Measurements from ENCODE around the gene OR52H1.
"Not testable (repeated sequence)": the region's sequence is repeated elsewhere in the genome, so short reads cannot be mapped to it uniquely, and the experiment has no call there.

OR52H1 gene

DNA sequence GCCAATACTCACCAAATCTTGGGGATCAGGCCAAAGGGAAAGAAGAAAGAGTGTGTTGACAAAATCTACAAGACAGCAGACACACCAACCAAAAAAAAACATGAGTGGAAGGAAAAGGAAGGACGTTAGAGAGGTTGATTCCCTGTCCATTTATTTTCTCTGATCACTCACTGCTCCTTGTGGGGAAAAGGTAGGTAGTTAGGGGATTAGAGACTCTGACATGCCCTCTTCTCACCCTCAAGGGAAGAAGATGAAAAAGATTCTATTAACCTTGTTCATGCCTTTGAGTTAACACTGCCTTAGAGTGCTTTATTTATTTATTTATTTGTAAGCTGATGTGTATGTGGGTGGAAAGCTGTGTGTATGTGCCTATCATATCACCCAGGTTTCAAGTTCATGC, at the start of gene OR52H1:
Gene OR52H1 (minus strand): TSS at position 101 of the 400 bp plus-strand sequence. CDS start 3,035 bp downstream, outside the sequence.
- DNase-seq = no peak

DNA sequence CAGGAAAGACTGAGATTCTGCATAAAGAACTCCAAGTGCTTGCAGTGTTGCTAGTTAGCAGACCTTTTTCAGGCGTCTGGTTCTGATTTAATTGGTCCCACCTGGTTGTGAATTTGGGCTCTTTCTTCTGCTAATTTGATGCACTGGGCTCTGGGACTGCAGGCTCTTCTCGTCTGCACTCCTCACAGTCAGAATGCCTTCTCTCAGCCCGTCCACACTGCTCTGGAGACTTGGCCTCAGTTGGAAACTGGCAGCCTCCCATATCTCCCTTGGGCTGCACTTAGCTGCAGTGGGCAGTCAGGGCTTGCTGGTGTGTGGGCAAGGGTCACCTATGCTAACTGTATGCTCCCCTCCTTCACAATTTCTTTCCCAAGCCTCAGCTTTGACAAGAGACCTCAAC, 49.6 kb upstream of the OR52H1 start:
- no peak for DNase-seq

DNA sequence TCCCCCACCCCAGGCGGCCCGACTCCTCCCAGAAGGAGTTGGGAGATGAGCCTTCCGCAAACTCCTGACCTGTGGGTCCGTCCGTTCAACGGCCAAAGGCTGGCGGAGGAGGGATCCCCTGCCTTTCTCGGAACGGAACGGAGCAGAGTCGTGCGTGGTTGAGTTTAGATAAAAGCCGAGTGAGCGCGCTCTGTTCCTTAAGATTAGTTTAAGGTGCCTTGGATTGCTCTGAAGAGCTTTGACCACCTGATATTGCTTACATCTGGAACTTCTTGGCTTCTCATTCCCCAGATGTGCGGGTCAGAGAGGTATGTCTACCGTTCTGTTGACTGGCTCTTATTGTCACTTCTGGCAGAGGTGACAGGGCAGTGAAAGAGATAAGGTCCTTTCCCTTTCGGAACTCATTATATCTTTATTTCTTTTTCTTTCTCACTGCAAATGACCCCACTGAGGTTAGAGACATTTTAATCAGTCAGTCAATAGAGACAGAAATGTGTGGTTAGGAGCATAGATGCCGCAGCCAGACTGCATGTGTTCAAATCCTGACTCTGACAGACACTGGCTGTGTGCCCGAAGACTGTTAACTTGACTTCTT, 48.4 kb upstream of the OR52H1 start, which contains the start of gene TRIM6:
Gene TRIM6 (plus strand): TSS at position 31 of the 595 bp plus-strand sequence. CDS start 261 bp downstream, at position 292.
- DNase-seq = peak; percentile 76

DNA sequence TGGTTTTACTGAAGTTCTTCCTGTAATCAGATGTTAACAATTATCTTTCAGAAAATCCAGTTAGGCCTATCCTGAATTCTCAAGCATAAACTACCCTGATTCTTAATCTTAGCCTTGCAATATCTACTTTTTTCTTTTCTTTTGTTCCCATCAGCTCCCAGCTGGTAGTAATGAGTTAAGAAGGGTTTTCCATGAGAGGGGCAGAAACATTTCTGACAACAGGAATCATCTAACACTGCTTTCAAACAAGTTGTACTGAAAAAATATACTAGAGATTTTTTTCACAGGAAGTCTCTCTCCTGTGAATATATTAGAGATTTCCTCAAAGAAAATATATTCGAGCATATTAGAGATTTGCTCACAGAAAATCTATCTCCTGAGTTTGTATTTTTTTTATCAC, 44.8 kb upstream of the OR52H1 start:
- no peak for DNase-seq

DNA sequence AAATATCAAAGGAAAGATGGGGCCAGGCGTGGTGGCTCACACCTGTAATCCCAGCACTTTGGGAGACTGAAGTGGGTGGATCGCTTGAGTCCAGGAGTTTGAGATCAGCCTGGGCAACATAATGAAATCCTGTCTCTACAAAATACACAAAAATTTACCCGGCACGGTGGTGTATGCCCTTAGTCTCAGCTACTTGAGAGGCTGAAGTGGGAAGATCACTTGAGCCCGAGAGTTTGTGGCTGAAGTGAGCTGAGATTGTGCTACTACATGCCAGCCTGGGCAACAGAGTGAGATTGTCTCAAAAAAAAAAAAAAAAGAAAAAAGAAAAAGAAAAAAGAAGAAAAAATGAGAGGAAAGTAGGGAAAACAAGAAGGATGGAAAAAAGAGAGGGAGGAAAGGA, 44.3 kb upstream of the OR52H1 start:
- no peak for DNase-seq

DNA sequence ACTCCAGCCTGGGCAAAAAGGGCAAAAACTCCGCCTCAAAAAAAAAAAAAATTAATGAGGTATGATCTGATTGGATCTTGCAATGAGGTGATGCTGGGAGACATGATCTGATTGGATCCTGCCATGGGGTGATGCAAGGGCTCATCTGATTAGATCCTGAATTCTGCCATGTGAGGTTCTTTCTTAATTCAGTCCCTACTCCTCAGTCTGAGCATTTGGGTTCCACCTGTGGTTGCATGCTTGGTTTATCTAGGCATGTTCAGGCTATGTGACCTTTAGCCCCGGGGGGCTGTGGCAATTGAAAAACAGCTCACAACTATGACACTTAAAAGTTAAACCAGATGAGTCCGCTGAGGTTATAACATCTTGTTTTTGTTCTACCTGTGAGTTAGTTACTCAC, 43.3 kb upstream of the OR52H1 start:
- no peak for DNase-seq

DNA sequence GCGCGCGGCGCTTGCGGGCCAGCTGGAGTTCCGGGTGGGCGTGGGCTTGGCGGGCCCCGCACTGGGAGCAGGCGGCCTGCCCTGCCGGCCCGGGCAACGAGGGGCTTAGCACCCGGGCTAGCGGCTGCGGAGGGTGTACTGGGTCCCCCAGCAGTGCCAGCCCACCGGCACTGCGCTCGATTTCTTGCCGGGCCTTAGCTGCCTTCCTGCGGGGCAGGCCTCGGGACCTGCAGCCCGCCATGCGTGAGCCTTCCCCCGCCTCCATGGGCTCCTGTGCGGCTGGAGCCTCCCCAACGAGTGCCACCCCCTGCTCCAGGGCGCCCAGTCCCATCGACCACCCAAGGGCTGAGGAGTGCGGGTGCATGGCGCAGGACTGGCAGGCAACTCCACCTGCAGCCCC, 41.6 kb upstream of the OR52H1 start:
- DNase-seq = not testable (repeated sequence)

DNA sequence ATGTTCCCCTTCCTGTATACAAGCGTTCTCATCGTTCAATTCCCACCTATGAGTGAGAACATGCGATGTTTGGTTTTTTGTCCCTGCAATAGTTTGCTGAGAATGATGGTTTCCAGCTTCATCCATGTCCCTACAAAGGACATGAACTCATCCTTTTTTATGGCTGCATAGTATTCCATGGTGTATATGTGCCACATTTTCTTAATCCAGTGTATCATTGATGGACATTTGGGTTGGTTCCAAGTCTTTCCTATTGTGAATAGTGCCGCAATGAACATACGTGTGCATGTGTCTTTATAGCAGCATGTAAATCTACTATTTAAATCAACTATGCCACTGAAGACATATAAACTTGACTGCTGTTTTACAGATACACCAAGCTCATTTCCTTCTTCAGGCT, 36.1 kb upstream of the OR52H1 start:
- not testable (repeated sequence) for DNase-seq

DNA sequence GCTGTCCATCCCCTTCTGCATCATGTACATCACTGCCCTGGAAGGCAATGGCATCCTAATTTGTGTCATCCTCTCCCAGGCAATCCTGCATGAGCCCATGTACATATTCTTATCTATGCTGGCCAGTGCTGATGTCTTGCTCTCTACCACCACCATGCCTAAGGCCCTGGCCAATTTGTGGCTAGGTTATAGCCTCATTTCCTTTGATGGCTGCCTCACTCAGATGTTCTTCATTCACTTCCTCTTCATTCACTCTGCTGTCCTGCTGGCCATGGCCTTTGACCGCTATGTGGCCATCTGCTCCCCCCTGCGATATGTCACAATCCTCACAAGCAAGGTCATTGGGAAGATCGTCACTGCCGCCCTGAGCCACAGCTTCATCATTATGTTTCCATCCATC, 32.7 kb upstream of the OR52H1 start:
- no peak for DNase-seq

DNA sequence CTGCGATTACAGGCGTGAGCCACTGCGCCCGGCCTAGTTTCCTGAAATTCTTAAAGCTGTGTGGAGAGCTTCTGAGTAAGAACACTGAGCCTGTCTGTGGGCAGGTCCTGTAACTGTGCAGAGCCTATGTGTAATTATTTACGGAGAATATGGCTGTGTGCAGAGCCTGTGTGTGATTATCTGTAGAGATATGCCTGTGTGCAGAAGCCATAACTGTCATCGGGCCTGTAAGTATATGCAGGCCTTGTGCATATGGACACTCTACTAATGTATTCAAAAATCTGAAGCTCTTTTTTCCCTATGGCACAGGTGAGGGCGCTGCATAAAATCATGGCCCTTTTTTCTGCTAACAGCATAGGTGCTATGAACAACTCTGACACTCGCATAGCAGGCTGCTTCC, 32.2 kb upstream of the OR52H1 start, which contains the start of gene OR52B6:
Gene OR52B6 (plus strand): TSS at position 301 of the 400 bp plus-strand sequence. CDS start 0 bp downstream, at position 301.
- no peak for DNase-seq

DNA sequence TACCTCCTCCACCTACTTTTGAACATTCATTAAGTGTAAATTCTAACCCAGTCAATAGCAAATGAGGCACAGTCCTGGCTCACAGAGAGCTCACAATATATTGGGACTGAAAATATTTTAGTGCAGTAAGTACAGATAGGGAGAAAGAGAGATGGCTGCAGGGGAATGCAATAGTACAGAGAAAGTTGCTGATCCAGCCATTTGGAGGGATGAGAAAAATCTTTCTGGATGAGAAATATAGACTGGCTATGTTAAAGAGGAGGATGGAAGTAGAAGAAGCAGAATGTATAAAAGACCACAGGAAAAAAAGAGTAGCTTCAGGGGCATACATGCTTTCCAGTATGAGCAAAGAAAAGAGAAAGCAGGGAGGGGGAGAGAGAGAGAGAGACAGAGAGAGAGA, 28.8 kb upstream of the OR52H1 start:
- no peak for DNase-seq

DNA sequence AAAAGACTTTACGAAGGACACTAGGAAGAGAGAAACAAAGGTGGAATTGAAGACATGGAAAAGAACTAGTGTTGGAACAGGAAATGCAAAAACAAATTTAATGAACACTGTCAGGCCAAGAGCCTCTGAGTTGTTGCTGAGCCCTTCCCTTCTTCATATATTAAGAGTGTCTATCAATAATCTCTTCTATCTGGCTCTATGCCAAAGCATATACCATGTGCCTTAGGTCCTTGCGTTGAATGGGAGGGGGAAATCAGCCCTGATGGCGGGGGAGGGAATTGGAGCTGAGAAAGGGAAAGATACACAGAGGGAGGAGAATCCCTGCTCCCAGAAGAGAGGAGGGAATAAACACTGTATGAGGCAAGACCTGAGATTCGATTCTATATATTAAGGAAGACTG, 26.8 kb upstream of the OR52H1 start:
- DNase-seq = no peak

DNA sequence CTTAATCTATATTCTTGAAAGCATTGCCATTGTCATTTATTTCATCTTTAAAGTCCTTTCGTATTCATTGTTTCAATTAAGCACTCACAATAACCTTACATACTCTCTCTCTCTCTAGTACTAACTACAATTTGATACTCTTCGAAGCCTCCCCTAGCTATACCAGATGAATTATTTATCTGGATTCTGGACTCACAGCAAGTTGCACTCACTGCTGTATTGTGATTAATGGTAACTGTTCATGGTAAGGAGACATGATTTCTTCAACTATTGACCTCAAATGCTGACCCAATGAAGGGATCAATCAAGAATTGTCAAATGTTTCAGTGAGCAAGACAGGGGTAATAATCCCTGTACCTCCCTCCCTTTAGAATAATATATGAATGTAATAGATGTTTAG, 26.3 kb upstream of the OR52H1 start:
- DNase-seq = no peak

DNA sequence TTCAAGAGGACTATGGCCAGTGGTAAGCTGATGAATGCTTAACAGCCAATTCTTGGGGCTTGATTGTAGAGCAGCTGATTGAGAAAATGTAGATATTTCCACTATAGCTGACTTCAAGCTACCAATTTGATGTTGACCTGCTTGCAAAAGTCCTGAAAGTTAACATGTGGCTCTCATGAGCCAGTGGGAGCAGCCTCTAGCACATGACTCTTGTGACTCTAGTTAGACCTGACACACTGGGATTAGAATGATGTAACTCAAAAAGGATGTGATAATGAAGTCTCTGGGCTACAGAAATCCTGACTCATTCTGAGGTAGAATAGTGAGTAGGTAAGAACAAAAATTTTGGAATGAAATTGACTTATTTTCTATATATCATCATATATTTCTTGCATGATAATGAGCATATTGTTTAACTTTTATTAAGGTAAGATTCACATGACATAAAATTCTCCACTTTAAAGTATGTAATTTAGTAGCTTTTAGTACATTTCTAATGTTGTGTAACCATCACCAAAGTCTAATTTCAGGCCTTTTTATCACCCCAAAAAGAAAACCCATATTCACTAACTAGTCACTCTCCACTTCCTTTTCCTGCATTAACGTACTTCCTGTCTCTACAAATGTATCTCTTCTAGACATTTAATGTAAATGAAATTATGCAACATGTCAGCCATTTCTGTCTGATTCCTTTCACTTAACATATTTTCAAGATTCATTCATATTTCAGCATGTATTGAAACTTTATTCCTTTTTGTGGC, 16.1 kb upstream of the OR52H1 start:
- no peak for DNase-seq

DNA sequence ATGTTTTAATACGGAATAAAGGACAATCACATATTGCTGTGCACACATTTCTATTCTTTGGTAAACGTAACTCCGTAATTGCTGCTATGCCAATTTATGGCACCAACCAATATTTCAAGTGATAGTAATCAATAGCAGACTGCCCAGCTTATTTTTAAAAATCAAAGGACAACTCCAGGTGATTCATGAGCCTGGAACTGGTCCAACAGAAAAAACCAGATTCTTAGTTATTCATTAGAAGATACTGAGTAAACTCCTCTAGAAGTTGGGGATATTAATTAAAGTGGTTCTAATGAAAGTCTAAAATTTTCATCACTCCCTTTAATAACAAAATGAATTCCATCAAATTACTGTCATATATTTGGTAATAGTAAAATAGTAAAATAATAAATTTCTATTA, 9.4 kb upstream of the OR52H1 start:
- no peak for DNase-seq

DNA sequence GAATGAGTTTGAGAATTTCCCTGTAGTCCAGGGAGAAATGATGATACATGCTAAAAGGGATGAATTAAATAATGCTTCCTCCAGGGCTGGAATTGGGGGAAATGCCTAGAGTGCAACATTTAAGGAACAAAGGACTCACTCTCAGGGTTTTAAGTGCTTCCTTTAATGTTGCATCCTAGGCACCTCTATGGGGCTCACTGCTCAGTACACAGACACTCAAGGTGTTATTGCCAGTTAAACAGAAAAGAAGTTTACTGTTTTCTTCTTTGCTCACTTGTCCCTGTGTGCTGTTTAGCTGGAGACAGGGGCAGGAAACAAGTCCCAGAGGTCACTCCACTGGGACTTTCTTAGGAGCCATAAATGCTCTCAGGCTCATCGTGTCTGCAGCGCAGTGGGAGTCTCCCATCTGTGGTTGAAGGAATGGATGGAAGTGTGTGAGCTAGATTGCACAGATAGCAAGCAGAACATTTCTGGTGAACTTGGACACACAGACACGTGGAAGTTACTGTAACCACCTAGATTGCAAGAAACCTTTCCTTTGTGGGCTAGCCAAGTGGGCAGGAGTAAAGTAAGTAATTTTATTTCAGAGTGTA, 8.4 kb upstream of the OR52H1 start:
- DNase-seq = no peak

DNA sequence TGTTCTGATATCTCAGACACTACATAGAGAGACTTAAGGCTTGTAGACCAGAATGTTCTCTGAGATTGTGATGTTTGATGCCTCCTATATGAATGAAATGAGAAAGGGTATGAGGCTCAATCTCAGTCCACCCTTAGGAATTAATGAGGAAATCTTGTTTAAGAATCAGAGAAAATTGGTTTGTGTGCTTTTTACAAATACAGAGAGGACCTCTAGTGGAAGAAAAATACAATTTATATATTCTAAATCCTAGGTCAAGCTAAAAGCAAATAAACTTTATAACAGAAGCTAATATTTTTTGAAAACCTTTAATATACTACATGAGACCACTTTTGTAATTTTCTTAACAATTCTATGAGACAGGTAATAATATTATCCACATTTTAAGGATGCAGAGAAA, 5.0 kb upstream of the OR52H1 start:
- DNase-seq = no peak

DNA sequence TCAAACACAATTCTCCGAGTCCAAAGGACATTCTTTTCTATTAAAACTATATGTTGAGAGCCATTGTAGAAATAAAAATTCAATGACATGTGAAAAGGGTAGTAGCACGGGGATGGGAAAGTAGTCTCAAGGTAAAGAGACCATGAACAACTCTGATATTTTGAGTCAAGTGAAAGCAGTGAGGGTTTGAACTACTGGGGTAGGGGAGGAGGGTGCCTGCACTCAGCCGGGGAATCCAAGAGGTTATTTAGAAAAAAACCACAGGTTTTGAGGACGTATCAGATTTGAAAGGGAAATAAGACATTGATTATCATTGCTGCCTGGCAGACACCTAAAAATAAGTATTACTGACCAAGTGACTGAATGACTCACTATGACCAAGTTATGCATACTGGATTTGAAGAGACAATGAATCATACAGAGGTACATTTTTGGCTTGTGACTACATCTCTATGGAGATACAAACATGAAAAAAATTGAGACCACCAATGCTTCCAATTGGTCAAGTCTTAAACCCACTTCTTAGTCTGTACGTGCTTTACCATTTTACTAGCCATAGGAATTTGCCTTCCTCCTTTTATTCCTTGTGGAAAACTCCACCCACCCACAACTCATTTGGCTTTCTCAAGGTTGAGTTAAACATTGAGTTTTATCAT, 2.2 kb upstream of the OR52H1 start:
- DNase-seq = no peak

DNA sequence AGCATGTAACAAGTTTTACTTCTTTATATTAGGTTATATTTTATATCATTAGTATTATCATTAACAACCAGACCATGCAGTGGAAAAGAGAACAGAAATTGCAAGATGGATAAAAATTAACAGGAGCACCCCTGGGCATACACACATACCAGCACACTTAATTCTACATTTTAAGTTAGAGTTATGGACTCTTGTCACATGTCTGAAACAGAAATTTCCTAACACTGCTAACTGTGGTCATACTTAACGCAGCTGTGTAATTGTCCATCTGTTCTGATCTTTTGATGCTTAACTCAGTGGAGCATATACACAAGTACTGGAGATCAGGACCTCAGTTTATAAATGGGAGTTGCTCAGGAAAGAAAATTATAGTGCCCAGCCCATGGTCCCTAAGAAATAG, 358 bp downstream of the OR52H1 start:
- DNase-seq = no peak

DNA sequence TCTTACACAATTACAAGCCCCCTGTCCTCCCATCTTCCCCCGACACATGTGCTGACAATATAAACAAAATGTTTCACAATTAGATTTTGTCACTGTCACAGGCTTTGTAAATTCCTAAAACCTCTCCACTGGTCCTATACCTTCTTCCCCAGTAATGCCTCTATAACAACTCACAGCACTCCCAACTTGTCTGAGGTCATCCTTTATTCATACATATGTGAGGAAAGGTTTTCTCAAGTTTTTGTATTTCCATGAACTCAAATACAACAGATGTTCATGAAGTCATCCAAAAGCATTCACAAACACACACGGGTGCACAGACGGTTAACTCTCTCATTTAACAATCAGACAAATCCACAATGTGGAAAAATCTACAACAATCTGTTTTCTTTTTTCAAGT, 1.9 kb downstream of the OR52H1 start:
- DNase-seq = no peak

DNA sequence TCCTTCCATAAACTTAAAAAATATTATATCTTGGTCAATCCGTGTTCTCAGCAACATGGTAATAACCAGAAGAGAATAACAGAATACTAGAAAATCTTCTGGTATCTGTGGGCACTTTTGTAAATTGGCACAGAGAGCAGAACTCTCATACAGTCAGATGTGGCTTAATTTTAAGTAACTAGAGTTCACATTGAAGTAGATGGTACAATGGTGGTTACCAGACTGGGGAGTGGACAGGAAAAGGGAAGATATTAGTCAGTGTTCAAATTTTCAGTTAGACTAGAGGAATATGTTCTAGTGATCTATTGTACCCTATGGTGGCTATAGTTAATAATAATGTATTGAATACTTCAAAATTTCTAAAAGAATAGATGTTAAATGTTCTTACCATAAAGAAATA, 6.9 kb downstream of the OR52H1 start:
- DNase-seq = no peak

DNA sequence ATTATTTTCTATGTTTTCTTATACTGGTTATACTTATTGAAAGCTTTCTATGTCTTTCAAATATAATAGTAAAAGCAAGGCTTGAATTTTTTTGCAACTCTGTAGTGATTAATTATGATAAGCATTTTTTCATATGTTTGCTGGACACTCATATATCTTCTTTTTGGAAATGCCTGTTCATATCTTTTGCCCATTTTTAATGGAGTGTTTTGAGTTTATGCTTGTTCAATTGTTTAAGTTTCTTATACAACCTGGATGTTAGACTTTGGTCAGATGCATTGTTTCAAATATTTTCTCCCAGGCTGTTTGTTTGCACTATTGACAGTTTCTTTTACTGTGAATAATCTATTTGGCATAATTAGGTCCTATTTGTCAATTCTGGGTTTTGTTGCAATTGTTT, 11.9 kb downstream of the OR52H1 start:
- no peak for DNase-seq

DNA sequence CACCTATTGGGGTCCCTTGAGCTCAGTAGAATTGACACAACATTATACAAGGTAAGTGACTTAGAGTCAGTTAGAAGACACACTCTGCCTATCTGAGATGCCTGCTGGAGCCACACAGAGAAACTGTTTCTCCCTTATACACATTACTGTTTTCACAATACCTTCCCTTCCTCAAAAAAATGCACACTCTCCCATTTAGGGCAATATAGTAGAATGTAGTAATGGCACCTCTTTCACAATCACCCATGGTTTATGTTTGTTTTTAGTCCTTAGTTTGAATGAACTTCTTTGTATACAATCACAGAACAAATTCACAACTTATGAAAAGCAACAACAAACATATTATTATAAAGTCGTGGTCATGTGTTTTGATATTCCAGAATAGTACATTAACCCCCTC, 14.3 kb downstream of the OR52H1 start:
- no peak for DNase-seq
